GM21786 (cell line): ENCODE measurements around the gene SUPT5H.
A peak's percentile ranks its signal among the peaks of the same experiment; 100 is the strongest.

Source experiments
- ATAC-seq: cut with Tn5 transposase; IDR thresholded peaks from one replicate; pipeline ENCODE4 v1.9.1; 2021; ENCODE audit not compliant: unreplicated experiment

The SUPT5H gene

DNA sequence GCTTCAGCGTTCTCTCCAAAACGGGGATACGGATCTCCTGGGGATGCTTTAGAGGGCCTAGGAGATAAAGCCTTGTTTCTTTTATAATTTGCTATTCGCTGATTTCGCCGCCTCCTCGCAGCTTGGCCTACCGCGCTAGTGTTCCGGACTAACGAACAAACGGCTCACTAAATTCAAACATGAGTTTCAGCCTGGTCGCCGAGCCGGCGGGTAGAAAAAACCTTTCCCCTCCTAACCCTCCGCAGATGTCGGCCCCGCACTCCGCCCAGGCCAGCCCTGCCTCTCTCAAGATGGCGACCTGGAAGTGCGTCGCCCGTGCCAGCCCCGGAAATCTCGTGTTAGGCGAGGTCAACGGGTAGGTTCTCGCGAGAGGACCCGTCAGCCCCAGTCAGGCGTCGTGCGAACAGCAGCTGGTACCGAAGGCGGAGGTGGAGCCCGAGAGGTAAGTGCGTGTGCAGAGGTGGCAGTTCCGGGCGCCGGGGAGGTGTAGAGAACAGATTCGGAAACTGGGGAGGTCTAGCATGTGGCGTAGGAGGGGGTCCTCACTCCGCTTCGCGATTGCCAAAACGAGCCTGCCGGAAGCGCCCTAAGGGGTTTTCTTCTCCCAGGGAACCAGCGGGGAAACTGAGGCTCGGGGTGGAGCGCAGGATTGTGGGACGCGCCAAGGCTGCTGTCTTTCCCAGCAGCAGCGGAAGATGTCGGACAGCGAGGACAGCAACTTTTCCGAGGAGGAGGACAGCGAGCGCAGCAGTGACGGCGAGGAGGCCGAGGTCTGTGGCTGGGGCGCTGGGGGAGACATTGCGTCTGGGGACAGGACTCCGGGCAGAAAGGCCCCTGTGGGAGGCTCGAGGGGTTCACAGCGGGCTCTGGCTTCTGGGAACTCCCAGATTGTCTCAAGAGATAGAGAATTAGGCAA, at the start of gene SUPT5H:
SUPT5H (plus strand) TSS at position 387 of the 916 bp plus-strand sequence; CDS start at position 696, 309 bp downstream.
- ATAC-seq: peak; percentile 84

DNA sequence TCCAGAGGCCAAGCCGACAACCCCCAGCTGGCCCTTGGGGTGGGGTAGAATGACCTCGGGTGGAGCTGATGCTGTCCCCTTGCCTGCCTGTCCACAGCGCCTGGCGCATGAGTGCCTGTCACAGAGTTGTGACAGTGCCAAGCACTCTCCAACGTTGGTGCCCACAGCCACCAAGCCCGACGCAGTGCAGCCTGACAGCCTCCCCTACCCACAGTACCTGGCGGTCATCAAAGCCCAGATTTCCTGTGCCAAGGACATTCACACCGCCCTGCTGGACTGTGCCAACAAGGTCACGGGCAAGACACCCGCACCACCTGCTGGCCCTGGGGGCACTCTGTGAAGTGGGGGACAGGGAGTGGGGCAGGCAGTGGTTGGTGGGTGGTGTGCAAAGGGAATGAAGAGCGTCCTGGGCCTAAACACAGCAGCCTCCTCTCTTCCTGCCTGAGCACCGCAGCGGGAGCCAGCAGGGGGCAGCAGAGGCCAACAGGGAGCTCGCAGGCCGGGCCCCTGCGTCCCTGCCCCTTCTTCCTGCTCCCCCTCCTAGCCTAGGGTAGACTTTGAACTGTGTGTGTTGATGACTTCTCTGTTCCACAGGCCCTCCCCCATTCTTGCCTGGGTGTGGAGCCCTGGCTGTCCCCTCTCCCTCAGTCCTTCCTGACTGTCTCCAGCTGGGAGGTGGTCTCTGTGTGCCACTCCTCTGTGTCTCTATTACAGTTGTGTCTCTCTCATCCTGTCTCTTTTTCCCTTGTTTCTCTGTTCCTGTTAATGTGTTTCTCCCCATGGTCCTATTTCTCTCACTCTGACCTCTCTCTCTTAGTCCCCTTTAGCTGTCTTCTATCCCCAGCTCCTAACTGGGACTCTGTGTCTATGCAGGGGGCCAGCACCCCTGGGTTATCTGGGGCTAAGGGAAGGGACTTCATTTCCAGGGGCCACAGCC, 47.8 kb upstream of the SUPT5H start:
- peak; percentile 29 for ATAC-seq

DNA sequence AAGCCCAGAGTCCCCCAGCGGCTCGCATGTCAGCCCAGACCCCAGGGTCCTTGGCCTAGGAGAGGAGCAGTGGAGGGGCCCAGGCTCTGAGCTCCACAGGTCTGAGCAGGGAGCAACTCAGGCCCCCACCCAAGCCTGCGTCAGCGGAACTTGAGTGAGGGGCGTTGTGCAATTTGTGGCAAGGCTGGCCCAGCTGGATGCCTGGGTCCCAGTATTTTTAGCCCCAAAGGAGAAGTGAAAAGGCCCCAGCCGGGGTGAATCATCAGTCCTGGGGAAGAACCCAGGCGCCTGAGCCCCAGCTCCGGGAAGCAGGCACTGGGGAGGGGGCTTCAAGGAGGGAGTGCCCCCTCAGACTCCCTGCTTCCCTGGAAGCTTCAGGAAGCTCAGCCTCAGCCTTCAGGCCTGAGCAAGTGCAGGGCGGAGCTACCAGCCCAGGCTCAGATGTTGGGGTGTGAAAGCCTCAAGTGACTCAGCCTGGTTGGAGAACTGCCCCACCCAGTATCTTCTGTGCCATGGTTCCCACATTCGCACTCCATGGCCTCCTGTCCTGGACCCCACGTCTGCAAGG, 47.0 kb upstream of the SUPT5H start:
- no peak for ATAC-seq

GRCh38 chr19:39399668-39400050, 45.7 kb upstream of the SUPT5H start:
- ATAC-seq: no peak

DNA sequence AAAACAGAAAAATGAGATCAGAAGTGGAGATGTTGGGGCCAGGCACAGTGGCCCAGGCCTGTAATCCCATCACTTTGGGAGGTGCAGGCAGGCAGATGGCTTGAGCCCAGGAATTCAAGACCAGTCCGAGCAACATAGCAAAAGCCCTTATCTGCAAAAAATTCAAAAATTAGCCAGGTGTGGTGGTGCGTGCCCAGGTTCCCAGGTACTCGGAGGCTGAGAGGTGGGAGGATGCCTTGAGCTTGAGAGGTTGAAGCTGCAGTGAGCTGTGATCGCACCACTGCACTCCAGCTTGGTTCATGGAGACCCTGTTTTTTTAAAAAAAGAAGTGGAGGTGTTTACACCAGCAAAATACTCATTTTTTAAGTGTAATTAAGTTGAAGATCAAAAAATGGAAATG, 45.3 kb upstream of the SUPT5H start:
- ATAC-seq: no peak

GRCh38 chr19:39401070-39401548, 44.3 kb upstream of the SUPT5H start:
- no peak for ATAC-seq

GRCh38 chr19:39401549-39402345, 43.6 kb upstream of the SUPT5H start:
- no peak for ATAC-seq

DNA sequence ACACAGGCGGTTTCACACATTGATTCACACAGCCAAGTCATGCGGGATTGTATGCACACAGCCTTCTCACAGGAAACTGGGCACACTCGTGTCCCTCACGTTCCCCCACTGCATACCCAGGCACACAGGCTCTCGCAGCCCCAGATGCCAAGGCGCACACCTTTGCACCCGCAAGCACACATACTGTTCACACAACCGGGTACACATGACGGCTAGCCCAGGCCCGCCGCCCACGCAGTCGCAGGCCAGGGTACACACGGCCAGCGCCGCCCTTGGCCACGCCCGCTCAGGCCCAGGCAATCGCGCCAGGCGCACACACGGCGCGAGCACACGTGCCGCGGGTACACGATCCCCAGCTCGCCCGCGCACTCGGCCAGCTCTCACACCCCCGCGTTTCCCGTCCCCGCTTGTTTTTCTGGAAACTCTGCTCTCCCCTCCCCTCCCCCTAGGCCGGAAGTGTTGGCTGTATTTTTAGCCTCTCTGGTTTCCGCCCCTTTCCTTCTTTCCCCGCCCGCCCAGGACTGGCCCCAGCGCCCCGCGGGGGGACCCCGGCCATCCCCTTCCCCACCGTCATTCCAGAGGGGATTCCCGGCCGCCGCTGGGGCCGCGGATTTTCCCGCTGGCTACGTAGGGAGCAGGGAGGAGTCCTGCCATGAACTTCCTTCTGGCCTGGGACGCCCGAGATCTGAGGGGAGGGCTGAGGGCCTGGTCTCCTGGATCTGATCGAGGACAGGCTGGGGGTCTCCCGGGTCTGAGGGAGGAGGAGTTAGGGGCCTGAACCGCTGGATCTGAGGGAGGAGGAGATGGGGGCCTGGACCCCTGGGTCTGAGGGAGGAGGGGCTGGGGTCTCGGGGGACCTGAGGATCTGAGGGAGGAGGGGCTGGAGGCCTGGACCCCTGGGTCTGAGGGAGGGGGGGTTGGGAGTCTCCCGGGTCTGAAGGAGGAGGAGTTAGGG, 42.8 kb upstream of the SUPT5H start:
- no peak for ATAC-seq

- peak; percentile 22 for ATAC-seq
Measured at GRCh38 chr19:39403331-39404312, 41.8 kb upstream of the SUPT5H start.

DNA sequence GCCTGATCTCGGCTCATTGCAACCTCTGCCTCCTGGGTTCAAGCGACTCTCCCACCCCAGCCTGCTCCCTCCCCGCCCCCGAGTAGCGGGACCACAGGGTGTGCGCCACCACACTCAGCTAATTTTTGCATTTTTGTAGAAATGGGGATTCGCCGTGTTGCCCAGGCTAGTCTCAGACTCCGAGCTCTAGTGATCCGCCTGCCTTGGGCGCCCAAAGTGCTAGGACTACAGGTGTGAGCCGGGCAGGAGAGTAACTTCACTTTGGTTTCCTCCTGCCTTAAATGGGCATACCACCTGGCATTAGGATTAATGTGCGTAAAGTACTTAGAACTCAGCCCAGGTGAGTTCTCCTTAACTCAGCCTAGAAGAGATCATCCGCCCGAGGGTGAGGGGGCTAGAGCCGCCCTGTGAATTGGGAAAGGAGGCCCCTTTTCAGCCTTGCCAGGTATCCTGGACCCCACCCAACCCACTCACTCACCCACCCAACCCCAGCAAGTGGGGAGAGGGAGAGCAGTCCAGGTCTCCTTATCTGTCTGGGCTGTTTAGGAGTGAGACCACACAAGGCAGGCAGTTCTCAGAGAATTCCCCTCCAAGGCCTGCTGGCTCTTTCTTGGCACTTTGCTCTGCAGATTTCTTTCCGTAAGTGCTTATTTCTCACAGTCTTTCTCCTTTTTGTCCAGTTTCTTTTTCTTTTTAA, 40.0 kb upstream of the SUPT5H start:
- ATAC-seq: no peak

DNA sequence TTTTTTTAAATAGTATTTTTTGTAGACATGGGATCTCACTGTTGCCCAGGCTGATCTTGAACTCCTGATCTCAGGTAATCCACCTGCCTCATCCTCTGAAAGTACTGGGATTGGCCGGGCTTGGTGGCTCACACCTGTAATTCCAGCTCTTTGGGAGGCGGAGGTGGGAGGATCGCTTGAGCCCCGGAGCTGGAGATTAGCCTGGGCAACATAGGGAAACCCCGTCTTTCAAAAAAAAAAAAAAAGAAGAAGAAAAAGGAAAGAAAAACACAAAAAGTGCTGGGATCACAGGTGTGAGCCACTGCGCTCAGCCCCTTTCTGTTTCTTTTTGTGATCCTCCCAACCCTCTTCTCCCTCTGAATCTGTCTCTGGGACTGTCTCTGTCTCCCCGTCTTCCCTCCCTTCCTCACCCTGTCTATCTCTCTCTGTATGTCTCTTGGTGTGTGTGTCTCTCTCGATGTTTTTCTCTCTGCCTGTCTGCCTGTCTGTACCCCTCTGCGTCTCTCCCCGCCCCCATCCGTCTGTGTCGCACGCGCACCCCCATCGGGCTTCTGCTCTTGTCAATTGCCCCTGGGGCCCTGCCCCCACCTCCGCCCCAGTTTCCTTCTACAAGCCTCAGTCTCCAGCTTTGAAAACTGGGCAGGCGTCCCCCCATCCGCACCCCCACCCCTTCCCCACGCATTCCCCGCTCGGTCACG, 39.3 kb upstream of the SUPT5H start:
- ATAC-seq: no peak

- no peak for ATAC-seq
Measured at GRCh38 chr19:39406656-39407409, 38.5 kb upstream of the SUPT5H start, which contains the start of gene ZFP36. Gene ZFP36 (plus strand): TSS chr19:39406847. CDS start chr19:39406905, 58 bp downstream.

GRCh38 chr19:39407410-39407659, 38.0 kb upstream of the SUPT5H start:
- no peak for ATAC-seq

GRCh38 chr19:39407660-39408391, 37.6 kb upstream of the SUPT5H start:
- no peak for ATAC-seq

DNA sequence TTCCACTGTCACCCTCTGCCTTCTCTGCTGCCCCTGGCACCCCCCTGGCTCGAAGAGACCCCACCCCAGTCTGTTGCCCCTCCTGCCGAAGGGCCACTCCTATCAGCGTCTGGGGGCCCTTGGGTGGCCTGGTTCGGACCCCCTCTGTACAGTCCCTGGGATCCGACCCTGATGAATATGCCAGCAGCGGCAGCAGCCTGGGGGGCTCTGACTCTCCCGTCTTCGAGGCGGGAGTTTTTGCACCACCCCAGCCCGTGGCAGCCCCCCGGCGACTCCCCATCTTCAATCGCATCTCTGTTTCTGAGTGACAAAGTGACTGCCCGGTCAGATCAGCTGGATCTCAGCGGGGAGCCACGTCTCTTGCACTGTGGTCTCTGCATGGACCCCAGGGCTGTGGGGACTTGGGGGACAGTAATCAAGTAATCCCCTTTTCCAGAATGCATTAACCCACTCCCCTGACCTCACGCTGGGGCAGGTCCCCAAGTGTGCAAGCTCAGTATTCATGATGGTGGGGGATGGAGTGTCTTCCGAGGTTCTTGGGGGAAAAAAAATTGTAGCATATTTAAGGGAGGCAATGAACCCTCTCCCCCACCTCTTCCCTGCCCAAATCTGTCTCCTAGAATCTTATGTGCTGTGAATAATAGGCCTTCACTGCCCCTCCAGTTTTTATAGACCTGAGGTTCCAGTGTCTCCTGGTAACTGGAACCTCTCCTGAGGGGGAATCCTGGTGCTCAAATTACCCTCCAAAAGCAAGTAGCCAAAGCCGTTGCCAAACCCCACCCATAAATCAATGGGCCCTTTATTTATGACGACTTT, 36.8 kb upstream of the SUPT5H start:
- no peak for ATAC-seq
